Measurements from ENCODE around the gene PLCB3. TPM values are rescaled to one million over a fixed set of nuclear protein-coding genes. Genes with fewer than 3 reads are reported as not detected.

Gene PLCB3
- total RNA-seq, 1 donor from 2014 or later, result 36.2 TPM

DNA sequence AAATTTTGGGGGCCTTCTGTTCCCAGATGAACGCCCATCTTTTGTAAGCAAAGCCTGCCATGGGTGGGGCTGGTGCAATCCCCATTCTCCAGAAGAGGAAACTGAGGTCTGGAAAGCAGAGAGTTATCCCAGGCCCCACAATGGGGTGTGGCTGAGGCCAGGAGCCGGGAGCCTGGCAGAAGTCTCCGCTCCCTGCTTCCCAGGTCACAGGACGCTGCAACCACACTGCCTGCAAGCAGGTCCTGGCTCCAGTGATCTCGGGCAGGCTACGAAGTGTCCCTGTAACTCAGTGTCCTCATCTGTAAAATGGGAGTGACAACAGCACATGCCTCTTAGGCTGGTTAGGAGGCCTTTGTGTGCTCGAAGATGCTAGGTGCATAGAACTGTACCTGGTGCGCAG is 1.7 kb downstream of the PLCB3 start:
- peaks cover 11% of the 10 kb centered on the region for H3K27me3 Mint-ChIP-seq (ENCODE audit: unreplicated experiment)
- H3K9me3 Mint-ChIP-seq (ENCODE audit: unreplicated experiment), result peaks cover 5% of the 10 kb centered on the region
- peak overlapping the region; percentile 42 for H3K4me3 Mint-ChIP-seq (ENCODE audit: unreplicated experiment)
- H3K4me1 Mint-ChIP-seq (ENCODE audit: low read depth, unreplicated experiment), result peaks cover 8% of the 10 kb centered on the region
- DNase-seq, result no peak
- TF ChIP-seq, protein P1, sequence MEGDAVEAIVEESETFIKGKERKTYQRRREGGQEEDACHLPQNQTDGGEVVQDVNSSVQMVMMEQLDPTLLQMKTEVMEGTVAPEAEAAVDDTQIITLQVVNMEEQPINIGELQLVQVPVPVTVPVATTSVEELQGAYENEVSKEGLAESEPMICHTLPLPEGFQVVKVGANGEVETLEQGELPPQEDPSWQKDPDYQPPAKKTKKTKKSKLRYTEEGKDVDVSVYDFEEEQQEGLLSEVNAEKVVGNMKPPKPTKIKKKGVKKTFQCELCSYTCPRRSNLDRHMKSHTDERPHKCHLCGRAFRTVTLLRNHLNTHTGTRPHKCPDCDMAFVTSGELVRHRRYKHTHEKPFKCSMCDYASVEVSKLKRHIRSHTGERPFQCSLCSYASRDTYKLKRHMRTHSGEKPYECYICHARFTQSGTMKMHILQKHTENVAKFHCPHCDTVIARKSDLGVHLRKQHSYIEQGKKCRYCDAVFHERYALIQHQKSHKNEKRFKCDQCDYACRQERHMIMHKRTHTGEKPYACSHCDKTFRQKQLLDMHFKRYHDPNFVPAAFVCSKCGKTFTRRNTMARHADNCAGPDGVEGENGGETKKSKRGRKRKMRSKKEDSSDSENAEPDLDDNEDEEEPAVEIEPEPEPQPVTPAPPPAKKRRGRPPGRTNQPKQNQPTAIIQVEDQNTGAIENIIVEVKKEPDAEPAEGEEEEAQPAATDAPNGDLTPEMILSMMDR (IDR thresholded peaks at IDR 0.05; ENCODE audit: partially characterized antibody, unreplicated experiment), result no peak
- no peak overlapping the region for H3K27ac Mint-ChIP-seq (ENCODE audit: unreplicated experiment)
- H3K36me3 Mint-ChIP-seq (ENCODE audit: unreplicated experiment), result no peaks in the 10 kb centered on the region

DNA sequence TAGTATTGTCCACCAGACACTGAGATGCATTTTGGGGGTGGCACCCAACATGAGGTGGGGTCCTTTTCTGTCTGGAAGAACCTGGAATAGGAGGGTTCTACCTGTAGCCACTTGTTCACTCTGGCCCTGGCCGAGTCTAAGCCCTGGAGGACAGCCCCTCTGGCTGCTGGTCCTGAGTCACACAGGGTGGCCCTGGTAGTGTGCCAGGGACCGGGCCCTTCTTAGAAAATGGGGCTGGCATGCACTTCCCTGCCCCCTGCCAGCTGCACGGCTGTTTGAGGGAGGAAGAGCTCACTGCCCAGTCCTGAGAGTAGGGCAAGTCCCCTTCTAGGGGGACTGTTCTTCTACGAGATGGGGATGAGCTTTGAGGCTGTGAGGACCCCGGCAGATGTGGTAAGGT is 2.2 kb downstream of the PLCB3 start:
- H3K9me3 Mint-ChIP-seq (ENCODE audit: unreplicated experiment), result peaks cover 2% of the 10 kb centered on the region
- H3K27me3 Mint-ChIP-seq (ENCODE audit: unreplicated experiment), result peaks cover 11% of the 10 kb centered on the region
- H3K4me1 Mint-ChIP-seq (ENCODE audit: low read depth, unreplicated experiment), result peaks cover 4% of the 10 kb centered on the region
- no peaks in the 10 kb centered on the region for H3K36me3 Mint-ChIP-seq (ENCODE audit: unreplicated experiment)
- DNase-seq, result no peak
- peak overlapping the region; percentile 42 for H3K4me3 Mint-ChIP-seq (ENCODE audit: unreplicated experiment)
- no peak overlapping the region for H3K27ac Mint-ChIP-seq (ENCODE audit: unreplicated experiment)
- TF ChIP-seq, protein P1 (IDR thresholded peaks at IDR 0.05; ENCODE audit: partially characterized antibody, unreplicated experiment), result no peak

DNA sequence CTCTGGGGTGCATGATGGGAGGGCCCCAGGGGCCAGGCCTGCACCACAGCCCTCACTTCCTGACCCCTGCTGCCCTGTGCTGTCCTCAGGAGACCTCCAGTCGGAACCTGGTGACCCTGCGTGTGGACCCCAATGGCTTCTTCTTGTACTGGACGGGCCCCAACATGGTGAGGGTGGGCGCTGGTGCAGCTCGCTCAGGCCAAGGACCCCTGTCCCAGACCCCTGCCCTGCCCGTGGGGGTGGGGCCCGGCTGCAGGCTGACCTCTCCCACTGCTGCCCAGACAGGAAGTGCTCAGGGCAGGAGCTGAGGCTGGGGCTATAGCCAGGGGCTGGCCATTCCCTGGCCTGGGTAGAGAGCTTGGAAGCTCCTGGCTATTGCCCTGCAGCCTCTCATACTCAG is 3.0 kb downstream of the PLCB3 start:
- no peak overlapping the region for H3K4me3 Mint-ChIP-seq (ENCODE audit: unreplicated experiment)
- peaks cover 2% of the 10 kb centered on the region for H3K9me3 Mint-ChIP-seq (ENCODE audit: unreplicated experiment)
- H3K36me3 Mint-ChIP-seq (ENCODE audit: unreplicated experiment), result no peaks in the 10 kb centered on the region

DNA sequence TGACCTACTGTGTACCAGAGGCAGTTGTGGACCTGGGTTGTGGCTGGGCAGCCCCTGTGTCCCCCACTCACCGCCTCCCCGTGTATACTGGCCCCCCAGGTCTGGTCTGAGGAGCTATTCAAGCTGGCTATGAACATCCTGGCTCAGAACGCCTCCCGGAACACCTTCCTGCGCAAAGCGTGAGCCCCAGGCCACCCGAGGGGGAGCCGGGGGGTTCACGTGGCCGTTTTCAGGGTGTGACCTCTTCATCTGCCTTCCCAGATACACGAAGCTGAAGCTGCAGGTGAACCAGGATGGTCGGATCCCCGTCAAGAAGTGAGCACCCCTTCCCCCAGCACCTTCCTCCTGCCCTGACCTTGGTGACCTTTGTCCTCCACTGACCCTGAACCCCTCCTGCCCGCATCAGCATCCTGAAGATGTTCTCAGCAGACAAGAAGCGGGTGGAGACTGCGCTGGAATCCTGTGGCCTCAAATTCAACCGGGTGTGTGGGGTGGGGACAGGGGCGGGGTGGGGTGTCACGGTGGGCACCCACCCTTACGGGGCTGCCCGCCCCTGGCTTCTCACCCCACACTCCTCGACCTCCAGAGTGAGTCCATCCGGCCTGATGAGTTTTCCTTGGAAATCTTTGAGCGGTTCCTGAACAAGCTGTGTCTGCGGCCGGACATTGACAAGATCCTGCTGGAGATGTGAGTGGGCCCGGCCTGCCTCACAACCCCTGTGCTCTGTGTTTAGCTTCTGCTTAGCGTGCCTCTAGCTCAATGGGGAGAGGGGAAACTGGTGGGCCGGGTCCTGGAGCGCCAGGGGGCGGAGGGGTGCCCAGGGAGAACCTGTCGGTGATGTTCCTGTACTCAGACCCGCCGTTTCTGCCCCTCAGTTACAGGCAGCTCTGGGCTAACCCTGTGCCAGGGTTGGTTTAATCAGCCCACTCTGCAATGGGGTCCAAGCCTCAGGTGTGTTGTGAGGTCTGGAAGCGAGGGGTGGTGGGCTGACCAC is 4.1 kb downstream of the PLCB3 start:
- Mint-ChIP-seq H3K4me3 (ENCODE audit: unreplicated experiment) (no peak overlapping the region), H3K4me1 (ENCODE audit: low read depth, unreplicated experiment) (peaks cover 4% of the 10 kb centered on the region), H3K27ac (ENCODE audit: unreplicated experiment) (no peak overlapping the region), H3K36me3 (ENCODE audit: unreplicated experiment) (no peaks in the 10 kb centered on the region), H3K9me3 (ENCODE audit: unreplicated experiment) (peaks cover 6% of the 10 kb centered on the region), H3K27me3 (ENCODE audit: unreplicated experiment) (peaks cover 18% of the 10 kb centered on the region)
- TF ChIP-seq, protein P1 (IDR thresholded peaks at IDR 0.05; ENCODE audit: partially characterized antibody, unreplicated experiment), result no peak
- no peak for DNase-seq

More for the DNA sequence above, 3.0 kb downstream of the PLCB3 start:
- no peak for DNase-seq
- H3K27me3 Mint-ChIP-seq (ENCODE audit: unreplicated experiment), result peaks cover 7% of the 10 kb centered on the region
- no peak overlapping the region for H3K27ac Mint-ChIP-seq (ENCODE audit: unreplicated experiment)
- H3K4me1 Mint-ChIP-seq (ENCODE audit: low read depth, unreplicated experiment), result peaks cover 4% of the 10 kb centered on the region
- TF ChIP-seq, protein P1 (IDR thresholded peaks at IDR 0.05; ENCODE audit: partially characterized antibody, unreplicated experiment), result no peak

DNA sequence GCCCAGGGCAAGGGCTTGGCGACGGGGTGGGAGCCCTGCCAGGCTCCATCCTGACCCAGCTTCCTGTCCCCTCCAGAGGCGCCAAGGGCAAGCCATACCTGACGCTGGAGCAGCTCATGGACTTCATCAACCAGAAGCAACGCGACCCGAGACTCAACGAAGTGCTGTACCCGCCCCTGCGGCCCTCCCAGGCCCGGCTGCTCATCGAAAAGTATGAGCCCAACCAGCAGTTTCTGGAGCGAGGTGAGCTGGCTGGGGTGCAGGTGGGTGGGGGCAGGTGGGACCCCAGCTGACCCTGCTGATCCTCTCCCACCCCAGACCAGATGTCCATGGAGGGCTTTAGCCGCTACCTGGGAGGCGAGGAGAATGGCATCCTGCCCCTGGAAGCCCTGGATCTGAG is 5.0 kb downstream of the PLCB3 start:
- Mint-ChIP-seq H3K27ac (ENCODE audit: unreplicated experiment) (no peak overlapping the region), H3K9me3 (ENCODE audit: unreplicated experiment) (peaks cover 6% of the 10 kb centered on the region), H3K4me3 (ENCODE audit: unreplicated experiment) (no peak overlapping the region), H3K4me1 (ENCODE audit: low read depth, unreplicated experiment) (peaks cover 4% of the 10 kb centered on the region), H3K27me3 (ENCODE audit: unreplicated experiment) (peaks cover 18% of the 10 kb centered on the region), H3K36me3 (ENCODE audit: unreplicated experiment) (no peaks in the 10 kb centered on the region)
- DNase-seq, result no peak
- TF ChIP-seq, protein P1 (IDR thresholded peaks at IDR 0.05; ENCODE audit: partially characterized antibody, unreplicated experiment), result no peak

Data from glutamatergic neuron (in vitro differentiated cells).